B cell (primary cell): ENCODE data around the gene KCNQ5. TPM values are rescaled to one million over a fixed set of nuclear protein-coding genes. Genes with fewer than 3 reads are reported as not detected.

Source experiments
- ATAC-seq: fragments of 200-7000 bp; cut with Tn5 transposase; one replicate; pipeline ENCODE4 v1.10.0; 2021; ENCODE audit warnings: low read depth, mild to moderate bottlenecking, moderate number of reproducible peaks, moderate library complexity
- CTCF ChIA-PET: fragments of 350-600 bp; sonication (Branson Sonifier 250); formaldehyde crosslinking; loops from one replicate; lab custom pipeline; 2021; ENCODE audit warnings: antibody characterized with exemption, inconsistent platforms; lab: Charles Lee
- POLR2A ChIA-PET: fragments of 350-600 bp; sonication (Branson Sonifier 250); formaldehyde crosslinking; loops from one replicate; lab custom pipeline; 2021; ENCODE audit warnings: antibody characterized with exemption; lab: Charles Lee
- DNase-seq: peaks from one replicate; pipeline ENCODE4 v3.0.0; 2013
- H2AFZ ChIP-seq: 2 replicates; pipeline ENCODE4 v1.6.1; 2012; ENCODE audit warnings: mild to moderate bottlenecking, low read depth, low read length; ENCODE audit not compliant: insufficient read depth, poor library complexity, severe bottlenecking
- H3K27ac ChIP-seq, 2 donors: 1 replicate in 1 of 2; 2 replicates in 1 of 2; pipeline ENCODE4 v1.5.1; 2012 to 2013; ENCODE audit warnings: low read length in 2 of 2, mild to moderate bottlenecking in 2 of 2, moderate library complexity in 1 of 2
- H3K27me3 ChIP-seq, 4 experiments: fragments of 200-600 bp in 1 of 4; sonication (generic) in 1 of 4; replicated peaks in 1 of 4; 1 replicate in 2 of 4; 2 replicates in 2 of 4; pipeline versions ENCODE4 v1.6.1 to v1.7.0; 2013 to 2016; ENCODE audit warnings: low read length in 3 of 4, mild to moderate bottlenecking in 2 of 4, mixed read lengths in 1 of 4, moderate library complexity in 1 of 4; ENCODE audit not compliant: insufficient read depth in 4 of 4, control insufficient read depth in 3 of 4; ENCODE audit errors: control extremely low read depth in 1 of 4
- H3K36me3 ChIP-seq, 2 experiments: replicated peaks in 1 of 2; 1 replicate in 1 of 2; 2 replicates in 1 of 2; pipeline versions ENCODE4 v1.6.1 to v1.7.1; 2013; ENCODE audit warnings: low read length in 1 of 2; ENCODE audit not compliant: insufficient read depth in 2 of 2, control insufficient read depth in 1 of 2; ENCODE audit errors: control extremely low read depth in 1 of 2, extremely low read depth in 1 of 2
- H3K4me1 ChIP-seq, 2 donors: fragments of 200-600 bp in 1 of 2; sonication (generic) in 1 of 2; 1 replicate in 1 of 2; 2 replicates in 1 of 2; pipeline versions ENCODE4 v1.5.1 to v1.6.1; 2013 to 2017; ENCODE audit warnings: low read length in 2 of 2; ENCODE audit not compliant: control insufficient read depth in 2 of 2, insufficient read depth in 2 of 2
- H3K4me2 ChIP-seq: replicated peaks from 2 replicates; pipeline ENCODE3; 2012; ENCODE audit warnings: mild to moderate bottlenecking, low read depth, low read length; ENCODE audit not compliant: poor library complexity, severe bottlenecking
- H3K4me3 ChIP-seq, 5 experiments: fragments of 200-600 bp in 1 of 5; sonication (generic) in 1 of 5; 1 replicate in 3 of 5; 2 replicates in 2 of 5; pipeline versions ENCODE4 v1.5.1 to v1.7.0; 2011 to 2016; ENCODE audit warnings: low read length in 4 of 5, mild to moderate bottlenecking in 4 of 5, low read depth in 2 of 5, control low read depth in 1 of 5, moderate library complexity in 1 of 5; ENCODE audit not compliant: insufficient read depth in 1 of 5; ENCODE audit errors: control extremely low read depth in 1 of 5, extremely low read depth in 1 of 5
- H3K79me2 ChIP-seq: fragments of 200-600 bp; sonication (generic); one replicate; pipeline ENCODE4 v1.6.0; 2016; ENCODE audit warnings: low read length; ENCODE audit not compliant: control insufficient read depth, insufficient read depth
- H3K9ac ChIP-seq: fragments of 200-600 bp; sonication (generic); 2 replicates; pipeline ENCODE4 v1.6.1; 2017; ENCODE audit warnings: mild to moderate bottlenecking, low read length, moderate library complexity
- H3K9me3 ChIP-seq, 3 donors: one replicate each; pipeline versions ENCODE4 v1.6.1 to v1.7.1; 2013; ENCODE audit warnings: low read length in 2 of 3; ENCODE audit not compliant: control insufficient read depth in 2 of 3, insufficient read depth in 1 of 3; ENCODE audit errors: control extremely low read depth in 1 of 3
- H4K20me1 ChIP-seq: 2 replicates; pipeline ENCODE4 v1.6.0; 2012; ENCODE audit warnings: mild to moderate bottlenecking, low read length; ENCODE audit not compliant: insufficient read depth, control insufficient read depth, poor library complexity, severe bottlenecking
- H3K27ac Mint-ChIP-seq: one replicate; pipeline ENCODE4 v1.8.0; 2021; ENCODE audit warnings: mixed read lengths
- H3K27me3 Mint-ChIP-seq: one replicate; pipeline ENCODE4 v1.8.0; 2021; ENCODE audit warnings: mixed read lengths
- H3K4me1 Mint-ChIP-seq: one replicate; pipeline ENCODE4 v1.8.0; 2021; ENCODE audit warnings: mixed read lengths
- H3K4me3 Mint-ChIP-seq: one replicate; pipeline ENCODE4 v1.8.0; 2021; ENCODE audit warnings: mixed read lengths
- H3K9me3 Mint-ChIP-seq: one replicate; pipeline ENCODE4 v1.8.0; 2022; ENCODE audit warnings: mixed read lengths; ENCODE audit not compliant: insufficient read depth
- CTCF ChIP-seq: fragments of 200-600 bp; IDR thresholded peaks from one replicate; pipeline ENCODE4 v1.8.0; 2022; ENCODE audit warnings: antibody characterized with exemption, mild to moderate bottlenecking
- EZH2 ChIP-seq: IDR thresholded peaks from 2 replicates; pipeline ENCODE4 v1.6.1; 2012; ENCODE audit warnings: borderline replicate concordance, low read depth, mild to moderate bottlenecking, moderate library complexity, low read length; ENCODE audit not compliant: insufficient read depth, poor library complexity, severe bottlenecking
- WGBS: methylation state at CpG from one replicate; pipeline ENCODE4 v1.1.5; 2013; ENCODE audit warnings: missing lambda C conversion rate; ENCODE audit not compliant: insufficient coverage; 5-methylcytosine and 5-hydroxymethylcytosine counted together
- intact Hi-C: fragments of 100-400 bp; cut with micrococcal nuclease; formaldehyde crosslinking; loops from one replicate; pipeline ENCODE4 v1.10.0; 2022
- polyA plus RNA-seq: library from polyadenylated mRNA; depleted of rRNA; stranded (reverse); fragments of >200 nt; gene quantifications from 2 replicates; pipeline ENCODE4 v1.2.3, GENCODE V29; 2012
- total RNA-seq, 2 donors: library from RNA; stranded (reverse); fragments of 120-200 nt in 1 of 2; gene quantifications; 1 replicate in 1 of 2; 2 replicates in 1 of 2; pipeline versions ENCODE4 v1.2.3 to v1.2.4, GENCODE V29; 2013 to 2022

The KCNQ5 gene
- total and polyA plus RNA-seq, 2 donors (not counting 1 experiment from before 2014, with no cell fraction given): 2.3 to 9.4 TPM

- ATAC-seq (no peak), DNase-seq (no peak)
- 100% methylated on average over 1 of the region's 5 CpGs for WGBS
- Histone ChIP-seq H3K4me1 (peaks cover 30 to 33% of the 10 kb centered on the region in 2 donors), H3K27me3 (no peaks in the 10 kb centered on the region), H3K9me3 (no peaks in the 10 kb centered on the region), H3K79me2 (peaks cover 47% of the 10 kb centered on the region), H3K4me2 (no peak overlapping the region), H3K36me3 (no peaks in the 10 kb centered on the region), H3K4me3 (no peak overlapping the region), H4K20me1 (no peaks in the 10 kb centered on the region), H2AFZ (no peak overlapping the region), H3K9ac (no peak overlapping the region), H3K27ac (no peak overlapping the region)
- Mint-ChIP-seq H3K4me3 (no peak overlapping the region), H3K27ac (no peak overlapping the region), H3K27me3 (no peaks in the 10 kb centered on the region), H3K9me3 (no peaks in the 10 kb centered on the region), H3K4me1 (peaks cover 34% of the 10 kb centered on the region)
- POLR2A ChIA-PET: no interaction called here
- intact Hi-C loops: no loop called here
- CTCF ChIA-PET: no interaction called here
- TF ChIP-seq CTCF (no peak), EZH2 (no peak)
These were observed 120.3 kb downstream of the KCNQ5 start for GRCh38 chr6:72742001-72742673.

DNA sequence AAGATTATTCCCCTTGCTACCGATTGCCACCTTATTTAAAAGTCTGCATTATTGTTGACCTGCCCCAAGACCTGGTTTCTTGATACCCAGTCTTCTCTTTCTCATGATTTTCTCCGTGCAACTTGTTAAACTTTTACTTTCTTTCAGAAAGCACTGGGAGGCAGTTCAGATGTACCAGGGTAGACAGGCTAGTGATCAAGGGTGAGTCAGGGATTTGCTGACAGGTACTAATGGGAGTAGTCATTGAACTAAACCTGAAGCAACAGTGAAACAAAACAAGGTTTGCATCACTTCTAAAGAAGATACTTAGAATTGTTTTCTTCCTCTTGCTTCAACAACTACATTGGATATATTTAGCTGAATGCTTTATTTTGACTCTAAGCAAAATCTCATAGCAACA is 124.4 kb downstream of the KCNQ5 start:
- no peaks in the 10 kb centered on the region for H3K9me3 ChIP-seq
- peaks cover 7% of the 10 kb centered on the region for H3K4me1 Mint-ChIP-seq
- peaks cover 22% of the 10 kb centered on the region for H3K79me2 ChIP-seq
- CTCF ChIA-PET: no interaction called here
- no peaks in the 10 kb centered on the region for H3K27me3 ChIP-seq
- POLR2A ChIA-PET: no interaction called here
- DNase-seq (no peak), ATAC-seq (no peak)
- H2AFZ ChIP-seq: no peak overlapping the region
- H3K9me3 Mint-ChIP-seq: no peaks in the 10 kb centered on the region
- H4K20me1 ChIP-seq: no peaks in the 10 kb centered on the region
- no peak overlapping the region for H3K4me3 Mint-ChIP-seq
- no peak overlapping the region for H3K9ac ChIP-seq
- no peak for TF ChIP-seq CTCF
- TF ChIP-seq EZH2: no peak
- peaks cover 5% of the 10 kb centered on the region in 2 donors for H3K4me1 ChIP-seq
- H3K27me3 Mint-ChIP-seq: no peaks in the 10 kb centered on the region
- H3K27ac ChIP-seq: no peak overlapping the region
- H3K4me3 ChIP-seq: no peak overlapping the region
- H3K36me3 ChIP-seq: peaks cover 0 to 1% of the 10 kb centered on the region in 2 experiments
- 100% methylated on average over 1 of the region's 2 CpGs for WGBS
- H3K27ac Mint-ChIP-seq: no peak overlapping the region
- H3K4me2 ChIP-seq: no peak overlapping the region
- intact Hi-C loops: loop anchor here (5.0 kb wide), 1 partner anchor 124 kb away; the partner anchor contains the start of gene KCNQ5
